Endodermal cell (in vitro differentiated cells): ENCODE data around the gene CYP8B1. TPM values are rescaled to one million over a fixed set of nuclear protein-coding genes. Genes with fewer than 3 reads are reported as not detected.

Source experiments
- DNase-seq: peaks from one replicate; pipeline ENCODE4 v3.0.0-alpha.2; 2017
- H3K27ac ChIP-seq: 2 replicates; pipeline ENCODE4 v1.5.1; 2013; ENCODE audit warnings: mild to moderate bottlenecking, low read depth, low read length, moderate library complexity
- H3K27me3 ChIP-seq: 2 replicates; pipeline ENCODE4 v1.6.1; 2013; ENCODE audit warnings: mild to moderate bottlenecking, low read length, moderate library complexity; ENCODE audit not compliant: insufficient read depth, control insufficient read depth, poor library complexity, severe bottlenecking
- H3K36me3 ChIP-seq: 2 replicates; pipeline ENCODE4 v1.7.0; 2013; ENCODE audit warnings: mild to moderate bottlenecking, low read length, moderate library complexity; ENCODE audit not compliant: control insufficient read depth, insufficient read depth
- H3K4me1 ChIP-seq: one replicate; pipeline ENCODE4 v1.7.0; 2013; ENCODE audit warnings: low read length; ENCODE audit not compliant: control insufficient read depth, insufficient read depth
- H3K4me3 ChIP-seq: 2 replicates; pipeline ENCODE4 v1.5.1; 2013; ENCODE audit warnings: mild to moderate bottlenecking, low read length, moderate library complexity
- H3K9ac ChIP-seq: 2 replicates; pipeline ENCODE4 v1.6.1; 2013; ENCODE audit warnings: mild to moderate bottlenecking, low read length, moderate library complexity; ENCODE audit not compliant: poor library complexity, severe bottlenecking; ENCODE audit errors: extremely low read depth
- H3K9me3 ChIP-seq: 2 replicates; pipeline ENCODE4 v1.6.1; 2013; ENCODE audit warnings: mild to moderate bottlenecking, low read length, moderate library complexity; ENCODE audit not compliant: control insufficient read depth
- H3K27ac Mint-ChIP-seq: 2 replicates; pipeline ENCODE4 v1.8.0; 2020; ENCODE audit warnings: mixed read lengths
- H3K27me3 Mint-ChIP-seq: 2 replicates; pipeline ENCODE4 v1.8.0; 2021; ENCODE audit warnings: mild to moderate bottlenecking, mixed read lengths; ENCODE audit not compliant: insufficient read depth
- H3K36me3 Mint-ChIP-seq: 2 replicates; pipeline ENCODE4 v1.8.0; 2020; ENCODE audit warnings: low read depth, mixed read lengths
- H3K4me1 Mint-ChIP-seq: 2 replicates; pipeline ENCODE4 v1.8.0; 2020; ENCODE audit warnings: mixed read lengths
- H3K4me3 Mint-ChIP-seq: 2 replicates; pipeline ENCODE4 v1.8.0; 2020; ENCODE audit warnings: mild to moderate bottlenecking, moderate library complexity, mixed read lengths
- H3K9me3 Mint-ChIP-seq: 2 replicates; pipeline ENCODE4 v1.8.0; 2020; ENCODE audit warnings: mild to moderate bottlenecking, mixed read lengths
- CTCF ChIP-seq: fragments of 200-600 bp; sonication (generic); conservative IDR thresholded peaks from 2 replicates; pipeline ENCODE4 v1.5.0; 2021; ENCODE audit warnings: antibody characterized with exemption, mild to moderate bottlenecking
- WGBS, 2 experiments: methylation state at CpG; one replicate each; pipeline versions ENCODE4 v1.1.5 to v1.1.7; 2013; ENCODE audit warnings: missing lambda C conversion rate in 2 of 2, mixed read lengths in 1 of 2; ENCODE audit not compliant: insufficient coverage in 1 of 2, insufficient read length in 1 of 2; 5-methylcytosine and 5-hydroxymethylcytosine counted together
- total RNA-seq, 2 donors: library from RNA; stranded (reverse); fragmentation: NEBNext Ultra II Directional in 1 of 2; extraction: Animal tissue kit (Norgen Biotek cat#: 25700) in 1 of 2; gene quantifications; 2 replicates in 1 of 2; 3 replicates in 1 of 2; pipeline ENCODE4 v1.2.1, GENCODE V29; 2021

CYP8B1 gene
- total RNA-seq, 2 donors from 2014 or later, result not detected

- H3K4me3 Mint-ChIP-seq, result no peak overlapping the region
- Histone ChIP-seq H3K27me3 (no peaks in the 10 kb centered on the region), H3K36me3 (no peaks in the 10 kb centered on the region), H3K9ac (no peak overlapping the region), H3K4me1 (peaks cover 6% of the 10 kb centered on the region), H3K27ac (no peak overlapping the region), H3K9me3 (no peaks in the 10 kb centered on the region), H3K4me3 (no peak overlapping the region)
- TF ChIP-seq CTCF, result no peak
- H3K27ac Mint-ChIP-seq, result no peak overlapping the region
- no peaks in the 10 kb centered on the region for H3K36me3 Mint-ChIP-seq
- DNase-seq, result no peak
- H3K9me3 Mint-ChIP-seq, result no peaks in the 10 kb centered on the region
- 88 to 94% methylated on average over 7 of the region's 7 CpGs for WGBS, 2 experiments
- H3K4me1 Mint-ChIP-seq, result peaks cover 7% of the 10 kb centered on the region
- H3K27me3 Mint-ChIP-seq, result no peaks in the 10 kb centered on the region
Observed at GRCh38 chr3:42849017-42849416, 26.7 kb downstream of the CYP8B1 start.

- no peak for TF ChIP-seq CTCF
- H3K9me3 ChIP-seq, result no peaks in the 10 kb centered on the region
- no peaks in the 10 kb centered on the region for H3K27me3 ChIP-seq
- WGBS, 2 experiments, result 84 to 100% methylated on average over 2 to 4 of the region's 4 CpGs
- Mint-ChIP-seq H3K4me3 (no peak overlapping the region), H3K27ac (no peak overlapping the region), H3K9me3 (no peaks in the 10 kb centered on the region), H3K27me3 (no peaks in the 10 kb centered on the region), H3K4me1 (peaks cover 12% of the 10 kb centered on the region), H3K36me3 (no peaks in the 10 kb centered on the region)
- H3K4me1 ChIP-seq, result peaks cover 6% of the 10 kb centered on the region
- H3K27ac ChIP-seq, result no peak overlapping the region
- no peak overlapping the region for H3K9ac ChIP-seq
- no peak for DNase-seq
- no peaks in the 10 kb centered on the region for H3K36me3 ChIP-seq
- no peak overlapping the region for H3K4me3 ChIP-seq
Observed at GRCh38 chr3:42847731-42848130, 27.9 kb downstream of the CYP8B1 start.

- H3K4me3 ChIP-seq, result no peak overlapping the region
- peaks cover 6% of the 10 kb centered on the region for H3K4me1 ChIP-seq
- H3K27ac ChIP-seq, result no peak overlapping the region
- no peaks in the 10 kb centered on the region for H3K27me3 ChIP-seq
- no peaks in the 10 kb centered on the region for H3K27me3 Mint-ChIP-seq
- peaks cover 12% of the 10 kb centered on the region for H3K4me1 Mint-ChIP-seq
- no peak for DNase-seq
- H3K36me3 Mint-ChIP-seq, result no peaks in the 10 kb centered on the region
- no peaks in the 10 kb centered on the region for H3K9me3 Mint-ChIP-seq
- H3K4me3 Mint-ChIP-seq, result no peak overlapping the region
- no peak overlapping the region for H3K27ac Mint-ChIP-seq
- no peaks in the 10 kb centered on the region for H3K9me3 ChIP-seq
- H3K9ac ChIP-seq, result no peak overlapping the region
- H3K36me3 ChIP-seq, result no peaks in the 10 kb centered on the region
- 60 to 72% methylated on average over 3 to 5 of the region's 5 CpGs for WGBS, 2 experiments
- no peak for TF ChIP-seq CTCF
Observed at GRCh38 chr3:42846685-42847522, 28.8 kb downstream of the CYP8B1 start.
